ENCODE results near the gene KEAP1.
A peak's percentile ranks its signal among the peaks of the same experiment; 100 is the strongest.
"Not testable (repeated sequence)": the region's sequence is repeated elsewhere in the genome, so short reads cannot be mapped to it uniquely, and the experiment has no call there.

Gene KEAP1

DNA sequence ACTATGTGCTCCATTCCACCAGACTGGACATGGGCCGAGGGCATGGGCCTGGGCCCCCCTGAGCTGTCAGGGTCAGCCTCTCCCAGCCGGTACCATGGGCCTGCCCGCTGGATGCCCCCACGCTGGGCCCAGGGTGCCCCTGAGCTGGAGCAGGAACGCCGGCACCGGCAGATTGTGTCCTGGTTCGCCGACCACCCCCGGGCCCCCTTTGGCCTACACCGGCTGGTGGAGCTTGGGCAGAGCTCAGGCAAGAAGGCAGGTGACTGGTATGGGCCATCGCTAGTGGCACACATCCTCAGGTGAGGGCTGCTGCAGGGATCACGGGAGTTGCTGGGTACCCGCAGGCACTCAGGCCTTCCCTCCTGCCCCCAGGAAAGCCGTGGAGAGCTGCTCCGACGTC is 43.7 kb upstream of the KEAP1 start:
- no peak overlapping the region for H3K4me3 ChIP-seq (ENCODE audit: low read length)
- TF ChIP-seq CTCF (IDR thresholded peaks at IDR 0.05; ENCODE audit: insufficient read depth, low read depth, low read length, missing control alignments), result no peak

GRCh38 chr19:10544753-10545251 is 41.6 kb upstream of the KEAP1 start:
- TF ChIP-seq CTCF (IDR thresholded peaks at IDR 0.05; ENCODE audit: insufficient read depth, low read depth, low read length, missing control alignments), result no peak
- DNase-seq (ENCODE audit: low read depth), result no peak
- H3K4me3 ChIP-seq (ENCODE audit: low read length), result peak overlapping the region; percentile 83

More for the DNA sequence above, 43.7 kb upstream of the KEAP1 start:
- no peak for DNase-seq (ENCODE audit: low read depth)

DNA sequence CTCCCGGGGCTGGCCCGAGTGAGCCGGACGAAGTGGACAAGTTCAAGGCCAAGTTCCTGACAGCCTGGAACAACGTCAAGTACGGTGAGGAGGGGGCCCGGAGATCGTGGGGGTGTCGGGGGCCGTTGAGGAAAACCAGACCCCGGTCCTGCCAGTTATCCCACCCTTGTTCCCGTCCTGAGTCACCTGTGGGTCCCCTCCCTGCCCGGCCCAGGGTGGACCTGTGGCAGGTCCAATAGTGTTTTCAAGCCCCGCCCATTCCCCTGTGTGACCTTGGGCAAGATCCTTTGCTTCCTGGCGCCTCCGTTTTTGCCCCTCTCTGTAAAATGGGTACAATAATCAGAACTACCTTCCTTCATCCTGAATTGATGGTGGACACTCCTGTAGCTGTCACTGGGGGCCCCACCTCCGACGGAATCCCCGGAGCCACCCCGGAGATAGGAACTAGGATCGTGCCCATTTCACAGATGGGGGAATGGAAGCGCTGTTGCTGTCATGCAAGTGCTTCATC is 41.1 kb upstream of the KEAP1 start:
- no peak for TF ChIP-seq CTCF (IDR thresholded peaks at IDR 0.05; ENCODE audit: insufficient read depth, low read depth, low read length, missing control alignments)
- peak overlapping the region; percentile 83 for H3K4me3 ChIP-seq (ENCODE audit: low read length)
- DNase-seq (ENCODE audit: low read depth), result no peak

- DNase-seq (ENCODE audit: low read depth), result peak; percentile 78
- peak within 1 kb of the TSS; percentile 83 for H3K4me3 ChIP-seq (ENCODE audit: low read length)
- TF ChIP-seq CTCF (IDR thresholded peaks at IDR 0.05; ENCODE audit: insufficient read depth, low read depth, low read length, missing control alignments), result no peak
Observed at GRCh38 chr19:10543420-10544241, 40.5 kb upstream of the KEAP1 start, which contains the start of gene ATG4D. Gene ATG4D (plus strand): TSS chr19:10543904. CDS start chr19:10544091, 187 bp downstream.

GRCh38 chr19:10543059-10543419 is 39.9 kb upstream of the KEAP1 start:
- peak overlapping the region; percentile 83 for H3K4me3 ChIP-seq (ENCODE audit: low read length)
- DNase-seq (ENCODE audit: low read depth), result no peak

DNA sequence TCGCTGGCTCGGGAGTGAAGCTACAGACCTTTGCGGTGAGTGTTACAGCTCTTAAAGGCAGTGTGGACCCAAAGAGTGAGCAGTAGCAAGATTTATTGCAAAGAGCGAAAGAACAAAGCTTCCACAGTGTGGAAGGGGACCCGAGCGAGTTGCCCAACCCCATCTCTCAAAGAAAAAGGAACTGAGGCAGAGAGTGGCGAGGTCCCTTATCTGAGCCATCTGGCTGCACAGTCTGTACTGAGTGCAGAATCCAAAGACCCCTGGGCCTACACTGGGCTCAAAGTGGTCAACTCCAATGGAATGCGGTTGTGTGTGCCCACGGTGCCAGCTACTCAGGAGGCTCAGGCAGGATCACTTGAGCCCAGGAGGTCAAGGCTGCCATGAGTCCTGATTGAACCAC is 35.9 kb upstream of the KEAP1 start:
- not testable (repeated sequence) for H3K4me3 ChIP-seq (ENCODE audit: low read length)

More at GRCh38 chr19:10543059-10543419, 39.9 kb upstream of the KEAP1 start:
- no peak for TF ChIP-seq CTCF (IDR thresholded peaks at IDR 0.05; ENCODE audit: insufficient read depth, low read depth, low read length, missing control alignments)

DNA sequence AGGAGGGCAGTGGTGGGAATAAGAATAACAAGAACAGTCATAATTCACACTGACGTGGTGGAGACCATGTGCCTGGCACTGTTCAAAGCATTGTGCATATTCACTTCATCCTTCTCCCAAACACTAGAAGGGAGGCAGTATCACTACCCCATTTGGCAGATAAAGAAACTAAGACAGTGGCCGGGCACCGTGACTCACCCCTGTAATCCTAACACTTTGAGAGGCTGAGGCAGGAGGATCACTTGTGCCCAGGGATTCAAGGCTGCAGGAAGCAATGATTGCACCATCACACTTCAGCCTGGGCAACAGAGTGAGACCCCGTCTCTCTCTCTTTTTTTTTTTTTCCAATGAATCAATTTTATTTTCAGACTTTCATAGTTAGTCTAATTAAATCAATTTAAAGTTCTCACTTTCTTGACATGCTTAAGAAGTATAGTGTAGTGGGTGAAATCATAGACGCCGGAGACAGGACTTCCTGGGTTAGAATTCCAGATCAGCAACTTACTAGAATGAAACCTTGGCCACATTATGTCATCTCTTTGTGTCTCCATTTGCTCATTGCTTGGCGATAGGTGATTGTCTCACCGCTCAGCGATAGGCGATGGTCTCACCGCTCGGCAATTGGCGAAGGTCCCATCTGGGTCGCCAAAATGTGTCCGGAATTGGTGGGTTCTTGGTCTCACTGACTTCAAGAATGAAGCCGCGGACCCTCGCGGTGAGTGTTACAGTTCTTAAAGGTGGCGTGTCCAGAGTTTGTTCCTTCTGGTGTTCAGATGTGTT is 35.2 kb upstream of the KEAP1 start:
- TF ChIP-seq CTCF (IDR thresholded peaks at IDR 0.05; ENCODE audit: insufficient read depth, low read depth, low read length, missing control alignments), result no peak
- H3K4me3 ChIP-seq (ENCODE audit: low read length), result no peak overlapping the region
- DNase-seq (ENCODE audit: low read depth), result no peak

More for the DNA sequence above, 35.9 kb upstream of the KEAP1 start:
- DNase-seq (ENCODE audit: low read depth), result not testable (repeated sequence)

Data from epithelial cell of esophagus (primary cell).